Heart left ventricle (tissue), 16 donors: ENCODE data around the gene SEPTIN10. TPM values are rescaled to one million over a fixed set of nuclear protein-coding genes. Genes with fewer than 3 reads are reported as not detected.

Experiments used
- ATAC-seq, 4 donors: fragments of 200-7000 bp; cut with Tn5 transposase; one replicate each; pipeline ENCODE4 v1.9.1; 2020 to 2022; ENCODE audit warnings: moderate library complexity in 4 of 4, mild to moderate bottlenecking in 3 of 4, moderate number of reproducible peaks in 1 of 4
- DNase-seq, 5 donors: peaks; one replicate each; pipeline ENCODE4 v3.0.0-alpha.2; 2020
- H3K27ac ChIP-seq, 12 donors: fragments of 200-600 bp; sonication (generic) in 4 of 12; one replicate each; pipeline versions ENCODE4 v1.5.0 to v1.8.0; 2016 to 2022; ENCODE audit warnings: mild to moderate bottlenecking in 2 of 12
- H3K27me3 ChIP-seq, 9 donors: fragments of 200-600 bp; sonication (generic) in 2 of 9; one replicate each; pipeline versions ENCODE4 v1.5.1 to v1.8.0; 2016 to 2022; ENCODE audit warnings: mild to moderate bottlenecking in 3 of 9
- H3K36me3 ChIP-seq, 9 donors: fragments of 200-600 bp; sonication (generic) in 2 of 9; one replicate each; pipeline versions ENCODE4 v1.5.0 to v1.8.0; 2018 to 2022; ENCODE audit warnings: mild to moderate bottlenecking in 2 of 9
- H3K4me1 ChIP-seq, 12 donors: fragments of 200-600 bp; sonication (generic) in 4 of 12; one replicate each; pipeline versions ENCODE4 v1.5.0 to v1.8.0; 2016 to 2022; ENCODE audit warnings: mild to moderate bottlenecking in 3 of 12
- H3K4me3 ChIP-seq, 12 donors: fragments of 200-600 bp; sonication (generic) in 4 of 12; one replicate each; pipeline versions ENCODE4 v1.5.0 to v1.8.0; 2017 to 2022; ENCODE audit warnings: mild to moderate bottlenecking in 9 of 12, moderate library complexity in 4 of 12
- H3K9me3 ChIP-seq, 12 donors: fragments of 200-600 bp; sonication (generic) in 4 of 12; one replicate each; pipeline versions ENCODE4 v1.5.0 to v1.8.0; 2016 to 2022; ENCODE audit warnings: mild to moderate bottlenecking in 1 of 12
- CTCF ChIP-seq, 12 donors: fragments of 200-600 bp; sonication (generic) in 4 of 12; IDR thresholded peaks; one replicate each; pipeline versions ENCODE4 v1.5.0 to v1.8.0; 2018 to 2022; ENCODE audit warnings: antibody characterized with exemption in 12 of 12, mild to moderate bottlenecking in 5 of 12
- POLR2A ChIP-seq, 2 donors: fragments of 450-650 bp; IDR thresholded peaks; one replicate each; pipeline ENCODE4 v1.6.1; 2017; ENCODE audit warnings: antibody characterized with exemption in 2 of 2, mild to moderate bottlenecking in 2 of 2, moderate library complexity in 2 of 2
- WGBS, 4 donors: extraction: QIAGEN DNeasy Blood & Tissue Kit in 2 of 4; methylation state at CpG; one replicate each; pipeline versions ENCODE4 v1.1.5 to v1.1.7; 2013 to 2018; 5-methylcytosine and 5-hydroxymethylcytosine counted together
- intact Hi-C, 10 donors: fragments of 100-400 bp; cut with DNase I; formaldehyde crosslinking; loops; one replicate each; pipeline versions ENCODE4 v1.11.1 to v1.14.2; 2022
- polyA plus RNA-seq, 2 donors: library from polyadenylated mRNA; stranded (reverse); fragments of 200-250 nt; gene quantifications; one replicate each; pipeline ENCODE4 v1.2.3, GENCODE V29; 2013
- total RNA-seq, 9 donors: library from RNA; depleted of rRNA in 2 of 9; stranded (reverse); fragments of >200 nt in 2 of 9; fragmentation: NEBNext Ultra II Directional in 3 of 9; extraction: Animal tissue kit (Norgen Biotek cat#: 25700) in 3 of 9; gene quantifications; one replicate each; pipeline versions ENCODE4 v1.1.0 to v1.2.4, GENCODE V29; 2016 to 2023
- donor health status: ischemic (EF 13 %, LVEDD 7.1; RV severe dilation, severe dysfunction).
- donor health status: healthy with polysubstance abuse.
- donor health status: DM: no; HTN: yes; CAD: no.
- donor health status: DM: no; HTN: no; CAD: no.
- donor health status: ischemic (EF 25% LVEDD 6.9; RV normal size, moderate dysfunction).
- donor health status: ischemic (EF 25% LVEDD 5.7; RV mildly dilated, moderate dysfunction).
- donor health status: healthy.
- donor health status: DM: yes; HTN: yes; CAD: no.
- donor health status: ischemic (EF 35%, LVEDD 5.7; RV mildly dilated, moderate dysfunction).
- donor health status: nonischemic (EF 11% LVEDD 7.7; RV severe dilation, severe dysfunction).
- donor health status: DM: yes; HTN: yes; CAD: no.
- donor health status: PGD.
- donor health status: ischemic (EF 29% LVEDD 5.4; RV normal size, mild dysfunction).
- donor health status: nonischemic (EF 23%, LVEDD 6.1; RV moderate dilation, normal function).

SEPTIN10 gene
- total and polyA plus RNA-seq, 11 donors: 13.5 to 84.6 (median 49.8) TPM

- peak; percentile 61 to 78 (median 72) for ATAC-seq
- no peak for TF ChIP-seq POLR2A (IDR thresholded peaks at IDR 0.05)
- TF ChIP-seq CTCF (IDR thresholded peaks at IDR 0.05): peak; percentile 30 to 79 (median 62)
- 52 to 73% (median 59%) methylated on average over 14 to 20 of the region's 20 CpGs for WGBS, 4 donors
Observed at GRCh38 chr2:109516445-109517117, 97.2 kb downstream of the SEPTIN10 start.

GRCh38 chr2:109514857-109515256, 98.9 kb downstream of the SEPTIN10 start:
- no peak for TF ChIP-seq CTCF (IDR thresholded peaks at IDR 0.05)
- no peak for TF ChIP-seq POLR2A (IDR thresholded peaks at IDR 0.05)
- no peak for ATAC-seq
- DNase-seq: no peak
- peaks cover 0 to 12% (median 2%) of the 10 kb centered on the region in 12 donors for H3K4me1 ChIP-seq
- WGBS, 4 donors: 90 to 99% (median 96%) methylated on average over 4 to 5 of the region's 5 CpGs
- intact Hi-C loops: loop anchor here in 2 of 10 donors (10.0 kb wide), 1 partner anchor 580 kb away; no protein-coding TSS in a partner anchor
- H3K27ac ChIP-seq: peak overlapping the region in 6 of 12 donors; percentile 27 to 86 (median 79)
- no peak overlapping the region for H3K4me3 ChIP-seq
- no peaks in the 10 kb centered on the region for H3K9me3 ChIP-seq
- no peaks in the 10 kb centered on the region for H3K27me3 ChIP-seq
- no peaks in the 10 kb centered on the region for H3K36me3 ChIP-seq

More at GRCh38 chr2:109516445-109517117, 97.2 kb downstream of the SEPTIN10 start:
- Histone ChIP-seq H3K4me3 (no peak overlapping the region), H3K27ac (no peak overlapping the region), H3K36me3 (no peaks in the 10 kb centered on the region), H3K9me3 (no peaks in the 10 kb centered on the region), H3K27me3 (no peaks in the 10 kb centered on the region), H3K4me1 (peaks cover 0 to 12% (median 2%) of the 10 kb centered on the region in 12 donors)
- DNase-seq: peak in 4 of 5 donors; percentile 39 to 75 (median 56)
- intact Hi-C loops: loop anchor here in 2 of 10 donors (10.0 kb wide), 1 partner anchor 582 kb away; no protein-coding TSS in a partner anchor

GRCh38 chr2:109513749-109514588, 99.8 kb downstream of the SEPTIN10 start:
- intact Hi-C loops: loop anchor here in 2 of 10 donors (10.0 kb wide), 1 partner anchor 579 kb away; no protein-coding TSS in a partner anchor
- 63 to 82% (median 79%) methylated on average over 12 to 20 of the region's 20 CpGs for WGBS, 4 donors

More at GRCh38 chr2:109513749-109514588, 99.8 kb downstream of the SEPTIN10 start:
- Histone ChIP-seq H3K27me3 (no peaks in the 10 kb centered on the region), H3K9me3 (no peaks in the 10 kb centered on the region), H3K4me1 (peaks cover 0 to 12% (median 2%) of the 10 kb centered on the region in 12 donors), H3K4me3 (no peak overlapping the region), H3K27ac (peak overlapping the region in 8 of 12 donors; percentile 27 to 86 (median 74)), H3K36me3 (no peaks in the 10 kb centered on the region)
- DNase-seq: peak in 2 of 5 donors; percentile 34 to 42
- no peak for TF ChIP-seq CTCF (IDR thresholded peaks at IDR 0.05)
- TF ChIP-seq POLR2A (IDR thresholded peaks at IDR 0.05): no peak
- ATAC-seq: peak; percentile 21 to 60 (median 38)
